GM13977 (cell line): ENCODE data around the gene FADS2.

Experiments
- DNase-seq: peaks from one replicate; pipeline ENCODE4 v3.0.0; 2012; ENCODE audit warnings: low spot score
- in situ Hi-C: fragments of 300-500 bp; cut with MboI; formaldehyde crosslinking; loops from one replicate; pipeline ENCODE4 v1.12.0; 2022; ENCODE audit warnings: low sequenced_read_pairs, low pct_unique_long_range_greater_than_20kb, mixed read lengths, inconsistent platforms; ENCODE audit not compliant: unreplicated experiment
- TF ChIP-seq, protein P1 (sequence below): IDR thresholded peaks from 2 replicates; pipeline ENCODE4 v1.5.1; 2012; ENCODE audit warnings: mild to moderate bottlenecking, control low read depth; ENCODE audit not compliant: insufficient read depth; ENCODE audit errors: extremely low read depth, missing control alignments

FADS2 gene

DNA sequence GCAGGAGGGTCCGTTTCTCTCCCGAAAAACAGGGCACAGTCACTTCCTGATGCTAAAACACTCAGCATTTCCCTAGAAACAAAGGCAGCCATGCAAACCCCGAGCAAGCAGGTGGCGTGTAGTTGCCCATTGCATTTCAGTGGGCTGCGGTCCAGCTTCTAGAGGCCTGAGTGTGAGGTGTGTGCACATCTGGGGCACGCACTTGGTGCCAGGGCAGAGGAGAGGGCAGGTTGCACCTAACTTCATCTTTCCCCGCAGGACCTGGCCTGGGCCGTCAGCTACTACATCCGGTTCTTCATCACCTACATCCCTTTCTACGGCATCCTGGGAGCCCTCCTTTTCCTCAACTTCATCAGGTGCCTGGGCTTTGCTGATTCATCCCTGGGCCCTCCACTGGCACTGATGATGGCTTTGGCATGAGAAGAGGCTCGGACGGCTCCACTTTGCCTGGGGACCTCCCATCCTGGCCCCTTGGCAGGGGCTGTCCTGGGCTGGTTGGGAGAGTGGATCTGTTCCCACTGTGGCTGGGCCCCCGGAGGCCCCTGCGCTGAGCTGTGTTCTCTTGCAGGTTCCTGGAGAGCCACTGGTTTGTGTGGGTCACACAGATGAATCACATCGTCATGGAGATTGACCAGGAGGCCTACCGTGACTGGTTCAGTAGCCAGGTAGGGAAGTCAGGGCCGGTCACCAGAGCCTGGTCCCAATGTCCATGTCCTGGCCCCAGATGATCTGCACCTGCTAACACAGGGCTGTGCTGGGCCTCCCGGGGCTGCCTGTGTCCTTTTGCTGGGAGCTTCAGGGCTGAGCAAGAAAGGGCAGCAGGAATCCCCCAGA lies 34.8 kb downstream of the FADS2 start:
- TF ChIP-seq, protein P1, sequence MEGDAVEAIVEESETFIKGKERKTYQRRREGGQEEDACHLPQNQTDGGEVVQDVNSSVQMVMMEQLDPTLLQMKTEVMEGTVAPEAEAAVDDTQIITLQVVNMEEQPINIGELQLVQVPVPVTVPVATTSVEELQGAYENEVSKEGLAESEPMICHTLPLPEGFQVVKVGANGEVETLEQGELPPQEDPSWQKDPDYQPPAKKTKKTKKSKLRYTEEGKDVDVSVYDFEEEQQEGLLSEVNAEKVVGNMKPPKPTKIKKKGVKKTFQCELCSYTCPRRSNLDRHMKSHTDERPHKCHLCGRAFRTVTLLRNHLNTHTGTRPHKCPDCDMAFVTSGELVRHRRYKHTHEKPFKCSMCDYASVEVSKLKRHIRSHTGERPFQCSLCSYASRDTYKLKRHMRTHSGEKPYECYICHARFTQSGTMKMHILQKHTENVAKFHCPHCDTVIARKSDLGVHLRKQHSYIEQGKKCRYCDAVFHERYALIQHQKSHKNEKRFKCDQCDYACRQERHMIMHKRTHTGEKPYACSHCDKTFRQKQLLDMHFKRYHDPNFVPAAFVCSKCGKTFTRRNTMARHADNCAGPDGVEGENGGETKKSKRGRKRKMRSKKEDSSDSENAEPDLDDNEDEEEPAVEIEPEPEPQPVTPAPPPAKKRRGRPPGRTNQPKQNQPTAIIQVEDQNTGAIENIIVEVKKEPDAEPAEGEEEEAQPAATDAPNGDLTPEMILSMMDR = no peak
- in situ Hi-C loops = no loop called here
- no peak for DNase-seq

DNA sequence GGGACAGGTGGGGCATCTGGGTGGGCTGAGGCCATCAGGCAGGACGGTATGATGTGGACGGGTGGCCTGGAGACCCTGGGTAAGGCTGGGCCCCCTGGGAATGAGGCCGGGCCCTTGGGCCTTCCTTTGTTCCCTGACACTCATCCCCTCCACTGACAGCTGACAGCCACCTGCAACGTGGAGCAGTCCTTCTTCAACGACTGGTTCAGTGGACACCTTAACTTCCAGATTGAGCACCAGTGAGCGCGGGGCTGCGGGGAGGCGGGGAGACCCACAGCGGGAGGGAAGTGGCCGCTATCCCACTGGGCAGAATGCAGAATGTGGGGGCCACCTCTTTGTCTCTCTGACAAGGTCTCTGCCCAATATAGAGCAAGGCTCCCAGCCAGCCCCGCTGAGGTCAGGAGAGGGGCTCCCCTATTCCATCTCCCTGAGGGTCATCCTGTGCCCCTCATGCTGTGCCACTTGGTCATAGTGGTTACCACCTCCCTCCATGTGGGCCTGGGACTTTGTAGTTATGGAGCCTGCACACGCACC lies 35.5 kb downstream of the FADS2 start:
- no peak for DNase-seq
- in situ Hi-C loops = no loop called here
- TF ChIP-seq, protein P1 = no peak

DNA sequence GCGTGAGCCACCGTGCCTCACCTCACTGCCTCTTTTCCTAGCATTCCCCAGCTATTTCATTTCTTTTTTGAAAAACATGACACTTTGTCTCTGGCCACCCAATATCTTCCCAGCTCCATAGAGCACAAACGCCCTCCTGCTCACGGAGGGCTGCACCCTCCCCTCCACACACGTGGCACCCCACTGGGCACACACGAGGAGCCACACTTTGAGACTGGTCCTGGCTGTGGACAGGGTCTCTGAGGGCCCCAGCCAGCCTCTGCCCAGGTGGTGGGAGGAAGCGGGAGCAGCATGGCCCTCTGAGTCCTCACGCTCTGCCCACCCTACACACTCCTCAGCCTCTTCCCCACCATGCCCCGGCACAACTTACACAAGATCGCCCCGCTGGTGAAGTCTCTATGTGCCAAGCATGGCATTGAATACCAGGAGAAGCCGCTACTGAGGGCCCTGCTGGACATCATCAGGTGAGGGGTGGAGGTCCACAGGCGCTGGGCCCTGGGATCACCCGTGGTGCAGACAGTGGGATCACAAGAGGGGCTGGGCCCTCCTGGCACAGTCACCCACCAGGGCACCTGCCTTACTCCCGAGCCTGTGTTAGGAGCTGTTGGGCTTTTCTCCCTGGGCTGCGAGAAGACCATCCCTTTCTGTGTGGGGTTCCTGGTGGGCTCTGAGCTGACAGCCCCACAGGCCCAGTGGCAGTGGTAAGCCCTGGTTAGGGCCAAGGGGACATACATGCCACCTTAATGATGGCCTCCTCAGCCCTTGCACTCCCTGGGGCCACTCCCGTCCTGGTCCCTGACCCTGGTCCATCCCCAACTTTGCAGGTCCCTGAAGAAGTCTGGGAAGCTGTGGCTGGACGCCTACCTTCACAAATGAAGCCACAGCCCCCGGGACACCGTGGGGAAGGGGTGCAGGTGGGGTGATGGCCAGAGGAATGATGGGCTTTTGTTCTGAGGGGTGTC lies 37.0 kb downstream of the FADS2 start:
- TF ChIP-seq, protein P1 = no peak
- in situ Hi-C loops = no loop called here
- DNase-seq = no peak

DNA sequence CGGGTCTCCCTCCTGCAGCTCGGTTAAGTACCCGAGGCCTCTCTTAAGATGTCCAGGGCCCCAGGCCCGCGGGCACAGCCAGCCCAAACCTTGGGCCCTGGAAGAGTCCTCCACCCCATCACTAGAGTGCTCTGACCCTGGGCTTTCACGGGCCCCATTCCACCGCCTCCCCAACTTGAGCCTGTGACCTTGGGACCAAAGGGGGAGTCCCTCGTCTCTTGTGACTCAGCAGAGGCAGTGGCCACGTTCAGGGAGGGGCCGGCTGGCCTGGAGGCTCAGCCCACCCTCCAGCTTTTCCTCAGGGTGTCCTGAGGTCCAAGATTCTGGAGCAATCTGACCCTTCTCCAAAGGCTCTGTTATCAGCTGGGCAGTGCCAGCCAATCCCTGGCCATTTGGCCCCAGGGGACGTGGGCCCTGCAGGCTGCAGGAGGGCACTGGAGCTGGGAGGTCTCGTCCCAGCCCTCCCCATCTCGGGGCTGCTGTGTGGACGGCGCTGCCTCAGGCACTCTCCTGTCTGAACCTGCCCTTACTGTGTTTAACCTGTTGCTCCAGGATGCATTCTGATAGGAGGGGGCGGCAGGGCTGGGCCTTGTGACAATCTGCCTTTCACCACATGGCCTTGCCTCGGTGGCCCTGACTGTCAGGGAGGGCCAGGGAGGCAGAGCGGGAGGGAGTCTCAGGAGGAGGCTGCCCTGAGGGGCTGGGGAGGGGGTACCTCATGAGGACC lies 38.3 kb downstream of the FADS2 start:
- in situ Hi-C loops = no loop called here
- TF ChIP-seq, protein P1 = no peak
- no peak for DNase-seq

DNA sequence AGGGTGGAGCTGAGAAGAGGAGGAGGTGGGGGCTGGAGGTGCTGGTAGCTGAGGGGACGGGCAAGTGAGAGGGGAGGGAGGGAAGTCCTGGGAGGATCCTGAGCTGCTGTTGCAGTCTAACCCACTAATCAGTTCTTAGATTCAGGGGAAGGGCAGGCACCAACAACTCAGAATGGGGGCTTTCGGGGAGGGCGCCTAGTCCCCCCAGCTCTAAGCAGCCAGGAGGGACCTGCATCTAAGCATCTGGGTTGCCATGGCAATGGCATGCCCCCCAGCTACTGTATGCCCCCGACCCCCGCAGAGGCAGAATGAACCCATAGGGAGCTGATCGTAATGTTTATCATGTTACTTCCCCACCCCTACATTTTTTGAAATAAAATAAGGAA lies 38.9 kb downstream of the FADS2 start:
- DNase-seq = no peak
- in situ Hi-C loops = no loop called here
- TF ChIP-seq, protein P1 = no peak
